Nephron (organoid): ENCODE measurements around the gene SCN3B.

Source experiments
- H3K27ac Mint-ChIP-seq, 3 experiments: 2 replicates each; pipeline ENCODE4 v1.8.0; 2020; ENCODE audit warnings: mixed read lengths in 3 of 3, mild to moderate bottlenecking in 2 of 3, moderate library complexity in 1 of 3
- H3K27me3 Mint-ChIP-seq: 2 replicates; pipeline ENCODE4 v1.8.0; 2021; ENCODE audit warnings: low read depth, mild to moderate bottlenecking, moderate library complexity, mixed read lengths
- H3K36me3 Mint-ChIP-seq: 2 replicates; pipeline ENCODE4 v1.8.0; 2020; ENCODE audit warnings: low read depth, mixed read lengths
- H3K4me1 Mint-ChIP-seq: 2 replicates; pipeline ENCODE4 v1.8.0; 2020; ENCODE audit warnings: mixed read lengths
- H3K4me3 Mint-ChIP-seq, 3 experiments: 2 replicates each; pipeline ENCODE4 v1.8.0; 2020; ENCODE audit warnings: mild to moderate bottlenecking in 3 of 3, mixed read lengths in 3 of 3, moderate library complexity in 2 of 3
- H3K9me3 Mint-ChIP-seq: 2 replicates; pipeline ENCODE4 v1.8.0; 2020; ENCODE audit warnings: mixed read lengths
- CTCF ChIP-seq, 3 experiments: fragments of 200-600 bp; sonication (generic); IDR thresholded peaks; one replicate each; pipeline ENCODE4 v1.5.0; 2021; ENCODE audit warnings: antibody characterized with exemption in 3 of 3; ENCODE audit not compliant: unreplicated experiment in 3 of 3

Gene SCN3B

DNA sequence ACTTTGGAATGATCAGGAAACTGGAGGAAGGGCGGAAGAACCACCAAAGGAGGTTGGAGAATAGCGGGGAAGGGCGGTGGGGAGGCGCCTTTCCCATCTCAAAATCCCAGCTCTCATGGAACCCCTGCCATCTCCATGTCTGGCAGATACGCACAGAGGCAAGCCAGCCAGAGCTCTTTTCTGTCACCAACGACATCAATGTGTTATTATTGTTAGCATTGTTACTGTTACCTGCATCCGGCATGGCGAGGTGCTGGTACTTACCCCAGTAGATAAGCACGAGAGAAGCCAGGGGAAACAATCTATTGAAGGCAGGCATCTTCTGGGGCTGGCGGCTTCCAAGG, 969 bp downstream of the SCN3B start:
- H3K36me3 Mint-ChIP-seq = no peaks in the 10 kb centered on the region
- H3K27me3 Mint-ChIP-seq = peaks cover 56% of the 10 kb centered on the region
- no peak for TF ChIP-seq CTCF (IDR thresholded peaks at IDR 0.05; ENCODE audit: unreplicated experiment in 3 of 3)
- H3K4me3 Mint-ChIP-seq = peak overlapping the region; percentile 76 to 89 (median 87)
- H3K27ac Mint-ChIP-seq = no peak overlapping the region
- H3K9me3 Mint-ChIP-seq = peaks cover 2% of the 10 kb centered on the region
- H3K4me1 Mint-ChIP-seq = peaks cover 28% of the 10 kb centered on the region

DNA sequence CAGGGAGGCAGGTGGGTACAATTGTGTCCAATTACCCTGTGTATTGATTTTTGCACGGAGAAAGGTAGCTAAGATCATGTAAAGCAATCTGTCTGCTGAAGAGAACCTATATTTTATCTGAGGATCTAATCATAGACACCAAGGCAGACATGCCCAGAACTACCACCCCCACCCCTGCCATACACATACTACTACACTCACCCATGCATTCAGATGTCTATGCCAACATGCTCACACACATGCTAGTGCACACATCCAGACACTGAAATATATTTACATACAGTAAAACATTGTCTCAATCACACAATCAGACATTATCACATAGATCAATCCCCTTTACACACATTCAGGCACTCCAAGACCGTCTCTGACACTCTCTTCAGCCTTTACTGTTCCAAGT, 1.8 kb downstream of the SCN3B start:
- Mint-ChIP-seq H3K4me3 (peak overlapping the region; percentile 54 to 89 (median 82)), H3K9me3 (peaks cover 2% of the 10 kb centered on the region), H3K27me3 (peaks cover 50% of the 10 kb centered on the region), H3K4me1 (peaks cover 20% of the 10 kb centered on the region), H3K27ac (no peak overlapping the region), H3K36me3 (no peaks in the 10 kb centered on the region)
- TF ChIP-seq CTCF (IDR thresholded peaks at IDR 0.05; ENCODE audit: unreplicated experiment in 3 of 3) = no peak

GRCh38 chr11:123650901-123651300, 3.5 kb downstream of the SCN3B start:
- peaks cover 13% of the 10 kb centered on the region for H3K4me1 Mint-ChIP-seq
- no peak for TF ChIP-seq CTCF (IDR thresholded peaks at IDR 0.05; ENCODE audit: unreplicated experiment in 3 of 3)

GRCh38 chr11:123645286-123645975, 9.0 kb downstream of the SCN3B start:
- no peak for TF ChIP-seq CTCF (IDR thresholded peaks at IDR 0.05; ENCODE audit: unreplicated experiment in 3 of 3)
- H3K27me3 Mint-ChIP-seq = peaks cover 29% of the 10 kb centered on the region
- H3K4me1 Mint-ChIP-seq = no peaks in the 10 kb centered on the region
- no peak overlapping the region for H3K4me3 Mint-ChIP-seq
- H3K36me3 Mint-ChIP-seq = no peaks in the 10 kb centered on the region
- no peaks in the 10 kb centered on the region for H3K9me3 Mint-ChIP-seq
- H3K27ac Mint-ChIP-seq = no peak overlapping the region

More at GRCh38 chr11:123650901-123651300, 3.5 kb downstream of the SCN3B start:
- H3K27ac Mint-ChIP-seq = no peak overlapping the region
- no peaks in the 10 kb centered on the region for H3K9me3 Mint-ChIP-seq
- peaks cover 45% of the 10 kb centered on the region for H3K27me3 Mint-ChIP-seq
- H3K4me3 Mint-ChIP-seq = no peak overlapping the region
- H3K36me3 Mint-ChIP-seq = no peaks in the 10 kb centered on the region

- Mint-ChIP-seq H3K4me3 (no peak overlapping the region), H3K27ac (no peak overlapping the region), H3K36me3 (no peaks in the 10 kb centered on the region), H3K4me1 (no peaks in the 10 kb centered on the region), H3K27me3 (peaks cover 29% of the 10 kb centered on the region), H3K9me3 (no peaks in the 10 kb centered on the region)
- TF ChIP-seq CTCF (IDR thresholded peaks at IDR 0.05; ENCODE audit: unreplicated experiment in 3 of 3) = no peak
Observed at GRCh38 chr11:123642435-123642834, 12.0 kb downstream of the SCN3B start.

- peaks cover 29% of the 10 kb centered on the region for H3K27me3 Mint-ChIP-seq
- H3K36me3 Mint-ChIP-seq = no peaks in the 10 kb centered on the region
- no peaks in the 10 kb centered on the region for H3K9me3 Mint-ChIP-seq
- no peak overlapping the region for H3K27ac Mint-ChIP-seq
- TF ChIP-seq CTCF (IDR thresholded peaks at IDR 0.05; ENCODE audit: unreplicated experiment in 3 of 3) = no peak
- no peaks in the 10 kb centered on the region for H3K4me1 Mint-ChIP-seq
- H3K4me3 Mint-ChIP-seq = no peak overlapping the region
Observed at GRCh38 chr11:123641495-123641840, 13.0 kb downstream of the SCN3B start.
